ENCODE data around the gene BST1.

DNA sequence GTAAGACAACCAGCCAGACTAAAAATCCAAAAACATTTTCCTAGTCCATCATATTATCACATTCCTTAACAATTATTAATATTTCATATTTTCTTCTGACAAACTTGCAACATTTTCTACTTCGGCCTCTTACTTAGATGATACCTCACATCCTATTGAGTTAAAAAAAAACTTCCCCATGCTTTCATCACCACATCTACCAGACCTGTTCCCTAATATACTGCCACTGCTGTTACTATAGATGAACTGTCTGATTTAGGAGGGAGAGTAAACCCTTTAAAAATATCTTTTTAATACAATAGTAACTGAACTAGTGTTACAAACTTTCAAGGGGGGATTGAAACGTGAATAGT is 19.7 kb upstream of the BST1 start:
- TF ChIP-seq, protein P1, sequence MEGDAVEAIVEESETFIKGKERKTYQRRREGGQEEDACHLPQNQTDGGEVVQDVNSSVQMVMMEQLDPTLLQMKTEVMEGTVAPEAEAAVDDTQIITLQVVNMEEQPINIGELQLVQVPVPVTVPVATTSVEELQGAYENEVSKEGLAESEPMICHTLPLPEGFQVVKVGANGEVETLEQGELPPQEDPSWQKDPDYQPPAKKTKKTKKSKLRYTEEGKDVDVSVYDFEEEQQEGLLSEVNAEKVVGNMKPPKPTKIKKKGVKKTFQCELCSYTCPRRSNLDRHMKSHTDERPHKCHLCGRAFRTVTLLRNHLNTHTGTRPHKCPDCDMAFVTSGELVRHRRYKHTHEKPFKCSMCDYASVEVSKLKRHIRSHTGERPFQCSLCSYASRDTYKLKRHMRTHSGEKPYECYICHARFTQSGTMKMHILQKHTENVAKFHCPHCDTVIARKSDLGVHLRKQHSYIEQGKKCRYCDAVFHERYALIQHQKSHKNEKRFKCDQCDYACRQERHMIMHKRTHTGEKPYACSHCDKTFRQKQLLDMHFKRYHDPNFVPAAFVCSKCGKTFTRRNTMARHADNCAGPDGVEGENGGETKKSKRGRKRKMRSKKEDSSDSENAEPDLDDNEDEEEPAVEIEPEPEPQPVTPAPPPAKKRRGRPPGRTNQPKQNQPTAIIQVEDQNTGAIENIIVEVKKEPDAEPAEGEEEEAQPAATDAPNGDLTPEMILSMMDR (conservative IDR thresholded peaks at IDR 0.05), result no peak
- TF ChIP-seq EZH2 (IDR thresholded peaks at IDR 0.05; ENCODE audit: low read depth), result no peak
